GM18858 (cell line): Measurements from ENCODE around the gene SPHKAP.
"Not testable (repeated sequence)": the region's sequence is repeated elsewhere in the genome, so short reads cannot be mapped to it uniquely, and the experiment has no call there.

Source experiments
- ATAC-seq: cut with Tn5 transposase; IDR thresholded peaks from one replicate; pipeline ENCODE4 v1.9.1; 2021; ENCODE audit not compliant: unreplicated experiment

The SPHKAP gene, protein sequence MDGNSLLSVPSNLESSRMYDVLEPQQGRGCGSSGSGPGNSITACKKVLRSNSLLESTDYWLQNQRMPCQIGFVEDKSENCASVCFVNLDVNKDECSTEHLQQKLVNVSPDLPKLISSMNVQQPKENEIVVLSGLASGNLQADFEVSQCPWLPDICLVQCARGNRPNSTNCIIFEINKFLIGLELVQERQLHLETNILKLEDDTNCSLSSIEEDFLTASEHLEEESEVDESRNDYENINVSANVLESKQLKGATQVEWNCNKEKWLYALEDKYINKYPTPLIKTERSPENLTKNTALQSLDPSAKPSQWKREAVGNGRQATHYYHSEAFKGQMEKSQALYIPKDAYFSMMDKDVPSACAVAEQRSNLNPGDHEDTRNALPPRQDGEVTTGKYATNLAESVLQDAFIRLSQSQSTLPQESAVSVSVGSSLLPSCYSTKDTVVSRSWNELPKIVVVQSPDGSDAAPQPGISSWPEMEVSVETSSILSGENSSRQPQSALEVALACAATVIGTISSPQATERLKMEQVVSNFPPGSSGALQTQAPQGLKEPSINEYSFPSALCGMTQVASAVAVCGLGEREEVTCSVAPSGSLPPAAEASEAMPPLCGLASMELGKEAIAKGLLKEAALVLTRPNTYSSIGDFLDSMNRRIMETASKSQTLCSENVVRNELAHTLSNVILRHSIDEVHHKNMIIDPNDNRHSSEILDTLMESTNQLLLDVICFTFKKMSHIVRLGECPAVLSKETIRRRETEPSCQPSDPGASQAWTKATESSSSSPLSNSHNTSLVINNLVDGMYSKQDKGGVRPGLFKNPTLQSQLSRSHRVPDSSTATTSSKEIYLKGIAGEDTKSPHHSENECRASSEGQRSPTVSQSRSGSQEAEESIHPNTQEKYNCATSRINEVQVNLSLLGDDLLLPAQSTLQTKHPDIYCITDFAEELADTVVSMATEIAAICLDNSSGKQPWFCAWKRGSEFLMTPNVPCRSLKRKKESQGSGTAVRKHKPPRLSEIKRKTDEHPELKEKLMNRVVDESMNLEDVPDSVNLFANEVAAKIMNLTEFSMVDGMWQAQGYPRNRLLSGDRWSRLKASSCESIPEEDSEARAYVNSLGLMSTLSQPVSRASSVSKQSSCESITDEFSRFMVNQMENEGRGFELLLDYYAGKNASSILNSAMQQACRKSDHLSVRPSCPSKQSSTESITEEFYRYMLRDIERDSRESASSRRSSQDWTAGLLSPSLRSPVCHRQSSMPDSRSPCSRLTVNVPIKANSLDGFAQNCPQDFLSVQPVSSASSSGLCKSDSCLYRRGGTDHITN (N-terminal part only)

DNA sequence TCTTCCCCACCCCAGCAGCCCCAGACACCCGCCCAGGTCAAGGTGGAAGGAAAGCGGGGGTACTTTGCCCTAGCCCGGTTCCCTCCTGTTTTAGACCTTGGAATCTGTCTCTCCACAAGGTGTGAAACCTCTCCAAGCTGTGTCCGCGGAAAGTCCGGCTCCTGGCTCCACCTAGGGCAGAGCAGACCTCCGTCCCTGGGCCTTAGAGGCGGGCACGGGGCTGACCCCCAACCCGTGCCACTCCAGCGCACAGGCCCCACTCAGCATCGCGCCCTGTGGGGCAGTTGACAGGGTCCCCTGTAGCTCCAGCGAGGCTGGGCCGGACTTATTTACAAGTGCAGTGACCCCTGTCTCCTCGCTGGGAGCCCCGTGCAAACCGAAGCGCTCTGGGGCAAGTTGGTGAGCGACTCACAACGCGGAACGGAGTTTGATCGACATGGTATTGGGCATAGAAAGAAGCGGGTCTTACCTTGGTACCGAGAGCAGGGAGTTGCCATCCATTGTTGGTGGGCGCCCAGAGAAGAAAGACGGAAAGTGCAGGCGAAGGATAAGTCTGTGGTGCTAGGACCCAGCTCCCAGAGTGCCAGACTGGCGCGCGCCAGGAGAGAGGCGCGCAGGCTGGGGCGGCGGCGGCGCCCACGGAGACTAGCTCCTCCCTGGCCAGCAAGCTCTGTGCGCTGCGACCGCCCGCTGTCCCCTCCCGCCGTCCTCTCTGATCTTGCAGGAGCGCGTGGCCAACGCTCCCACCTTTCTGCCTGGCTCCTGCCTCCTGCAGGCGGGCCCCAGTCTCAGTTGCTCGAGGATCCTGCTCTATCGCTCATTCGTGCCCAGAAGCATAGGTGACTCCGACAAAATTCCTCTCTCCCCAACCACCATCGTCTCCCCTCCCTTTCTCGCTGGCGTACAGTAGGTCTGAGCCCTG is at the start of gene SPHKAP:
TSS of gene SPHKAP (minus strand) at position 590 of the 922 bp plus-strand sequence. CDS start at position 501, 89 bp downstream.
- no peak for ATAC-seq

DNA sequence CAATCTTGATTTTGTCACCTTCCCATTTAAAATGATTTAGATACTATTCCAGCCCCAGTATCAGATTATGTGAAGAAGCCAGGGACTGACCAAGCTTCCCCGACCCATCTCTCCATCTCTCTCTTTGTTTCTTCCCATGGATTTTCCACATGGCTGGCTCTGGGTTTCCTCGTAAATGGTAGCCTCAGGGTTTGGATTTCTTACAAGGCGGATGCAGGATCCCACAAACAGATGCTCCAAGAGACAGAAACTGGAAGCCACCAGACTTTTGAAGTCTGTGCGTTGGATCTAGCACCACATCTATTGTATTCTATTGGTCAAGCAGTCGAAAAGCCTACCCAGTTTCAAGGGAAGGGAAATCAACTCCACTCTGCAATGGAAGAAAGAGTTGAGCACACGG is 46.0 kb upstream of the SPHKAP start:
- no peak for ATAC-seq

DNA sequence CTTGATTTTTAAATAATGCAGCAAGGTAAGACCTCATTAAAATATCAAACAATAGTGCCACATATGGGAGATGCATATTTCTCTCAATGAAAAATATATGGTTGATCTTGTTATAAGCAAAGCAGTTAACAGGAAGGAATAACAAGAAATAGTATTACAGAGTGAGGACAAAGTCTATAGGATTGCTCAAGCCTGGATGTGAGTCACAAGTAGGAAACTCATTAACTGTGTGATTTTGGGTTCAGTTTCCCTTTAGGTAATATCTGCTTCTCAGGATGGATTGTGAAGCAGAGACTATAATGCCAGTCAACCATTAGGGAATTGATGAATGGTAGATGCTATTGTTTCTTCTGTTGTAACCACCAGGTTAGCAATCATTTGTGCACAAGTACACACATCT is 42.9 kb upstream of the SPHKAP start:
- no peak for ATAC-seq

DNA sequence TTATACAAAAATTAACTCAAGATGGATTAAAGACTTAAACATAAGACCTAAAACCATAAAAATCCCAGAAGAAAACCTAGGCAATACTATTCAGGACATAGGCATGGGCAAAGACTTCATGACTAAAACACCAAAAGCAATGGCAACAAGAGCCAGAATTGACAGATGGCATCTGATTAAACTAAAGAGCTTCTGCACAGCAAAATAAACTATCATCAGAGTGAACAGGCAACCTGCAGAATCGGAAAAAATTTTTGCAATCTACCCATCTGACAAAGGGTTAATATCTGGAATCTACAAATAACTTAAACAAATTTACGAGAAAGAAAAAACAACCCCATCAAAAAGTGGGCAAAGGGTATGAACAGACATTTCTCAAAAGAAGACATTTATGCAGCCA is 37.1 kb upstream of the SPHKAP start:
- ATAC-seq, result not testable (repeated sequence)

DNA sequence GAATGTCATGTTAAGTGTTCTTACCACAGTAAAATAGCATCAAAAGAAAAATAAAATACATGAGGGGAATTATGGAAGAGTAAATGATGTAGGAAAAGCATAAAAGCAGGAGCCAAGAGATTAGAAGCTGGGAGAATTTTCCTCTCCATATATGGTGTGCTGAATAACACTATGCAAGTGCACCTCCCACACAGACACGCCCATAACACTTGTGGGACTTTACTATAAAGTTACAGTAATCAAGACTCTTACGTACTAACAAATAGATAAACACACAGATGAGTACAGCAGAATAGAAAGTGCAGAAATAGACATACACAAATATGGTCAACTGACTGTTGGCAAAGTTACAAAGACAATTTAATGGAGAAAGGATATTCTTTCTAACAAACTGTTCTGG is 16.0 kb upstream of the SPHKAP start:
- ATAC-seq, result no peak

DNA sequence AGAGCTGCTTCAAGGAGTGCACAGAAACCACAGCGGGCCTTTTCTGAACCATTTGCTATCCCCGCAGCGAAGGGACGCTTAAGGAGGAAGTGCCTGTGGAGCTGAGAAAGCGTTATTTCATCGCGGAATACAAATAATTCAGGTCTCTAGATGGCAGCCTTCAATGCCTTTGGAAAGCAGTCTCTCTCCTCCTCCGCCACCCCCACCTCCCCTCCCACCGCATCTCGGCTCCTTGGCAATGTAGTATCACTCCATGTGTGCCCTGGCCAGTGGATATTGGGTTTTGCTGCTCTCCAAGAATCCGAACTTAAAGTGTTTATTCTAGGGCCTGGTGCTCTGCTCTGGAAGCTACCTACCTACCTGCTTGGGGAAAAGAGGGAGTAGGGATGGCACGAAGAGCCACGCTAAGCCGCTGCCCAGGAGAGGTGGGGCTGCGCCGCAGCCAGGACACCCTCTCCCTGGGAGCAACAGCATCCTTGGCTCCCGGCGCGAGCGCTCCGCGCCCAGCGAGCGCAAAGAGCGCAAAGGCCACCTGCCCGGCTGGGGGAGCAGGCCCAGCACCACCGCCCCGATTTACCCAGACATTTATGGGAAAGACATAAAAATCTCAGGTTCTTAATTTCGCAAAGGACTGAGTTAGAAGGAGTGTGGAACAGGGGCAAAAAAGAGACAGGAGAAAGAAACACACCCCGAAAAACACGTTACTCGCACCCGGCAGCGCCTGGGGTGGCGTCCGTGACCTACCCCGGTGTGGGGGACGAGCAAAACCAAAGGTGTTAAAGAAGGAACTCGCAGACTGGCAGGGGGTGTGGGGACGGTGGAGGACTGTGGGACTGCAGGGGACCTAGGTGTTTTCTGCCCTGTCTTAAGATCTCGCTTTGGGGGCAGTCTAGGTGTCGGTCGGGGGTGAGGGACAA is 1.0 kb downstream of the SPHKAP start:
- no peak for ATAC-seq

DNA sequence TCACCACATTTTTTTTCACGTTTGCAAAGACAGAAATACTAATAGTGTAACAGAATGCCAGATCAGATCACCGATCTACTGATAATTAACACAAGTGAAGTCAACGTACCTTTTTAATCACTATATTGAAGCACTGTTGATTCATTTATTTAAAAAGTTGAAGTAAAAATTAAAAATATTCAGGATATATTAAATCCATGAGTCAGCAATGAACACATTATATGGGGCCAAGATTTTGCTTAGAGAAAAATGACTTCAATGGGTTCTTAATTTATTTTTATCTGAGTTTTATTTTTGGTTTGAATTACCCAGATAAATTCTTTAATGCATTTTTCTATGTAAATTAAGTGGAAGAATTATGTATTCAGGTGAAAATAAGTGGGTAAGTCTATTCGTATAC is 14.2 kb downstream of the SPHKAP start:
- no peak for ATAC-seq

DNA sequence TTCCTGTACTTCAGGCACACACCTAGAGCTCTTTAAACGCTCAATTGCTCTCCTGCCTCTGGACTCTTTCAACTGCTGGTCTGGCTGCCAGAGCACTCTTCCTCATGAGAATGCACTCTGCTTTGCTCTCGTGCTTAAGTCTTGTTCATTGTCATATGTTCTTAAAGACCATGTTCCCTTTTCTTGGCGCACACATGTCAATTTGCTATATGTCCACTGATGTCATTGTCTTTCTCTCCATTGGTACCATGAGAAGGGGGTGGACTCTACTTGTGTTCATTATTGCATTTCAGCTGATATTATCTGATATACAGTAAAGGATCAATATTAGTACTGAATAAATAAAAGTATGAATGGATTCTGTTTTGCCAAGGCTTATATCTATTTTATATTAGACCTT is 16.8 kb downstream of the SPHKAP start:
- no peak for ATAC-seq

DNA sequence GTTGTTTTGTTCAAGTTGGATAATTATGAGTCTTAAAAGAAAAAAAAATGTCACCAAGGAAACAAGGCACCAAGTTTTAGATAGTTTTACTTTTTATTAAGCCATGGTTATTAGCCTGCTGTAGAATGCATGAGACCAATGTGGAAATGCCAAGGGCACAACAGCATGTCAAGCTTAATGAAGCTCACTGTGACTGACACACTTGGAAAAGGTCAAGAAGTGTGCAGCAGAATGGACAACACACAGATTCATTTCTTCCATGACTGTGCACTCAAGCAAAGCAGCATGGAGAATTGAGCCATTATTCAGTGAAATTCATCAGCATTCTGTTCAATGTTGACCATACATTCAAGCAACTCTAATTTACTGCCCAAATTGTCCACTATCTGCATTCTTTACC is 23.6 kb downstream of the SPHKAP start:
- no peak for ATAC-seq

DNA sequence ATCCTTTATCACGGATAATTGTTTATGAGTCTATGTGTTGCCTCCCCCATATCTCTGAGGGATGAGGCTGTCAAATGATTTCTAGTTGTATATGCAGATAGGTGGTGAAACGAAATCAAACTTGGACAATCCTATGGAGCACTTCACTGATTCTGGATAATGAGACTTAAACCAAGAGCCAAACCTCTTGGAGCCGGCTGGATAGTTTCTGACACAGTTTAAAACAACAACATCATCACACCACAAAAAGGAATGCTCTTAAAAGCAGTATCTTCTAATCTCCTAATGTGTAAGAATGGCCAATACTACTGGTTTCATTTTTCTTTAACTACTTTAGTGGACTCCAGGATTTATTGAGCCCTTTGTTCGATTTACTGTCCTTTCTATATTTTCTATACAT is 36.5 kb downstream of the SPHKAP start:
- ATAC-seq, result no peak

DNA sequence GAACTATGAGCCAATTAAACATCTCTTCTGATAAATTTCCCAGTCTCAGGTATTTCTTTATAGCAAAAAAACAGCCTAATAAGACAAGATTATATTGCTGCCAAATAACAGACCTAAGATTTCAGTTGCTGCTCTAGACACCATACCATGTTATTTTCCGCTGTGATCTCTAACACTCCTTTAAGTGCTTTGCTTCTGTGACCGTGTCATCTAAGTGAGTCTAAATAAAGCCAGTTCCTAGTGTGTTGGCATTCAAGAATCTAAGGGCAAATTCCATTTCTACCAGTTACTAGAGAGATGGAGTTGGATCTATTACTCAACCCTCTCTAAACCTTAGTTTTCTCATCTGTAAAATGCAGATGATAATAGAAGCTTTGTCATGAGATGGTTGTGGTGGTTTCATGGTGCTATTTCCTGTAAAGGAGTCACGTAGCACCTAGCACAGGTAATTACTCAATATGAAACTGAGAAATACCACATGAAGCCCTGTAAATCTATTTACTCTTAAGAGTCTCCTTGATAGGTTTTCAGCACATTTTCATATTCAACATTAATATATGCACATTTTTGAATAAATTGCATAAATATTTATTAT is 40.5 kb downstream of the SPHKAP start:
- peak; percentile 92 for ATAC-seq

DNA sequence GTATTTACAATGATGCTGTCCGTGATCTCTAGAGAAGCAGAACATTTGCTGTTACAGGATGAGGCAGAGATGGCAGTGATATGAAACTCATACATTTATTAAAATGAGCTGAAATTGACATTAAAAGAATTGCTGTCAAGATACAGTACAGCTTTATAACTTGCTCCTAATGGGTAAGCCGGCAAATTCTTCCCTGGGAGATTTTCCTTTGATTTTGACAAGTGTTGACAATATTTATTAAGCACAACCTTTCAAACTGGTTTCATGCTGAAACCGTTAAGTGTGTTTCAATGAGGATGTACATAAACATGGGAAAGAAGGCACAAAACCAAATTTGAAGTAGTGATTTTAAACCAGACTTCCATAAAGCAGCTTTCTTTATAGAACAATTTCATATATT is 45.5 kb downstream of the SPHKAP start:
- ATAC-seq, result no peak

DNA sequence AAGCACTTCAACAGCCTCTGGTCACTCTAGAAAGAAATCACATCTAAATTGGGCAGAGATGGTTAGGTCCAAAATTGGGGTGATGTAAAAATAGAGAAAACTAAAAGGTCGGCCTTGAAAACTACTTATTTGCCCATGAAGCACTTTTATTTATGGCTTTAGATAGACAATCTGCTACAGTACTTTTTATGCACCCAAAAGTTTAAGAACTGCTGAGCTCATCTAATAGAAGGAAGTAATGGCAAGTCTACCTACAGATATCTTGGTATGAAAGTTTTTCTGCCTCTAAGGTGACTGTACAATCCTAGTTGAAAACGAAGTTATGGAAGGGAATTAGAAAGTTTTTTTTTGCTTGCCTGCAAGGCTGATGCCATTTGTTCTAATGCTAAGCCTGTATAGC is 46.2 kb downstream of the SPHKAP start:
- no peak for ATAC-seq

DNA sequence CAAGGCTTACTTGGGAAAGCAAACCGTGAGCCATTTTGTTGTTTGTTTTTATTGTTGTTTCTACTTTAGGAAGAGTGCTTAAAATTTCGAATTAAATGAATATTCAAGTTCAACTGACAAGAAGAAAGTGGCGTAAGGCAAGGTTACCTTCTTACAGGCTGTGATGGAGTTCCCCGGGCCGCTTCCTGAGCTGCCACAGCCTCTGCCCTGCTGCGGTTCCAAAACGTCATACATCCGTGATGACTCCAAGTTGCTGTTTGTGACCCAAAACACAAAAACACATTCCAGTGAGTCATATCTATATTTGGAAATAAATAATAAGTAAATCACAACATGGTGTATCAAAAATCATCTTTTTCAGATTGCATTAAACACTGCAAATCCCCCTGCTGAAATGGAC is 49.7 kb downstream of the SPHKAP start:
- ATAC-seq, result no peak

DNA sequence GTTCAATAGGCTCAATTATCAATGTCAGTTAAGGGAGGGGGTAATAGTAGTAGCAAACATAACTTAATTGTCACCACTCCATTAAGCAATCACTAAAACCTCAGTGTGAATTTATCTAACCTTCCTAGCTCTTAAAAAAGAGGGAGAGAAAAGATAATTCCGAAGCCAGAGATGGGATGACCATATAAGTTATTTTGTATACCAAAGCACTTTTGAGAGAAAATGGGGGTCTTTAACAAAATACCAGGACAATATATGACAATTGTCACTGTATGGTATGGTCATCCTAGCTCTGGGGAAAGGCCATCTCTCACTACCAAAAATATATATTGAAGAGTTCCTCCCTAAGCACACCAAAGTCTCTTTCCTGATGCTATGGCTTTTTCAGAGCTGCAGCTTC is 55.1 kb downstream of the SPHKAP start:
- ATAC-seq, result no peak

DNA sequence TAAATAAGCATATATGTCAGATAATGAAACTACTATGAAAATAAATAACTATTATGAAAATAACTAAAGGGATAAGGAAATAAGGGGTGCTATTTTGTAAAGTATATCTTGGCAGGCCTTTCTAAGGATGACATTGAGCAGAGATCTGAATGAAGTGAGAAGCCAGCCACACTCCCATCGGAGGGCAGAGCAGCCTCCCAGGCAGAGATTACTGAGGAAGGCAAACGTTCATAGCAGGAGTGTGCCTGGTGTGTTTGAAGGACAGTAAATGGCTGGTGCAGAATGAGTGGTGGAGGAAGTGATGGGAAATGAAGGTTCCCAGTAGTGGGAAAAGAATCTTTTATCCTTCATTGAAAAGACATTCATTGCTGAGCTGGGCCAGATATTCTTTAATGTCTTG is 62.5 kb downstream of the SPHKAP start:
- ATAC-seq, result no peak

DNA sequence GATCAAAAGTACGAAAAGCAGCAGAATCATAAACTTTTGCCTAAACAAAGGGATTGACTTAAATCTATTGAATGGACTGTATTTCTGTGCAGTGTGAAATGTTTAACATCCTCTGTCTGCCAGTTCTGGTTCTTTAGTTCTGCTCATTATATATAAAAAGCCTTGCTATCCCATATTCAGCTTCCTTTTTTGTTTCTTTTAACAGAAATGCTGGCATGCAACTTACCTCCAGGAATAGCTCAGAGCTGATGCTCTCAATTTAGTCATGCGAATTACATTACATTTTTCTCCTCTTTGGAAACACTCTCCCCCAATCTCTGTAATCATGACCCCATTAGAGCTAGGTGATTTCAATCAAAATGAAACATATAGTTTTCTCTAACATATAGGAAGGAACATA is 73.6 kb downstream of the SPHKAP start:
- no peak for ATAC-seq

DNA sequence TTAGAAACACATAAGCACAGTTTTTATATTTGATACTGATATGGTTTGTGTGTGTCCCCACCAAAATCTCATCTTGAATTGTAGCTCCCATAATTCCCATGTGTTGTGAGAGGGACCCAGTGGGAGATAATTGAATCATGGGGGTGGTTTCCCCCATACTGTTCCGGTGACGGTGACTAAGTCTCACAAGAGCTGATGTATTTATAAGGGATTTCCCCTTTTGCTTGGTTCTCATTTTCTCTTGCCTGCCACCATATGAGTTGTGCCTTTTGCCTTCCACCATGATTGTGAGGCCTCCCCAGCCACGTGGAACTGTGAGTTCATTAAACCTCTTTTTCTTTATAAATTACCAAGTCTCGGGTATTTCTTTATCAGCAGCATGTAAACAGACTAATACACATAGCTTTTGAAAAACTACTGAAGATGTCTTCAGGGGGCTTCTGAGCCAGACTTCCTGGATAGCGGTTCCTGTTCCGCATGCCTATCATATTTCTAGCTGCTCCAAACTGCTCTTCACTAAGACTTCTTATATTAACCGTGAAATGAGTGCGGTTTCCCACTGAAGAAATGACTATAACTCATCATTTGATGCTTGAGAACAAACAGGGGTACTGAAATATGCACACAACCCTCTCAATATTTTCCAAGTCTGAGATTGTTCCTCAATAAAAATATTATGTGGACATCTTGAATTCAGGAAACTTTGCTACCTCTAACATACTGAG is 75.8 kb downstream of the SPHKAP start:
- ATAC-seq, result no peak
